CD4-positive, alpha-beta T cell (primary cell): Measurements from ENCODE around the gene NFATC1. TPM values are rescaled to one million over a fixed set of nuclear protein-coding genes. Genes with fewer than 3 reads are reported as not detected.

Source experiments
- ATAC-seq: fragments of 200-7000 bp; cut with Tn5 transposase; one replicate; pipeline ENCODE4 v1.10.0; 2022; ENCODE audit warnings: mild to moderate bottlenecking; ENCODE audit not compliant: poor library complexity
- CTCF ChIA-PET: fragments of 350-600 bp; sonication (Branson Sonifier 250); formaldehyde crosslinking; loops from one replicate; lab custom pipeline; 2021; ENCODE audit warnings: antibody characterized with exemption, inconsistent platforms; lab: Charles Lee
- POLR2A ChIA-PET: fragments of 350-600 bp; sonication (Branson Sonifier 250); formaldehyde crosslinking; loops from one replicate; lab custom pipeline; 2021; ENCODE audit warnings: antibody characterized with exemption, inconsistent platforms; lab: Charles Lee
- DNase-seq, 14 experiments: peaks; one replicate each; pipeline ENCODE4 v3.0.0-alpha.2; 2013 to 2020; ENCODE audit warnings: mixed read lengths in 2 of 14
- H3K27ac ChIP-seq, 2 donors: one replicate each; pipeline versions ENCODE4 v1.5.1 to v1.7.0; 2013; ENCODE audit warnings: low read length in 2 of 2, low read depth in 1 of 2, mild to moderate bottlenecking in 1 of 2
- H3K27me3 ChIP-seq, 2 experiments: 1 replicate in 1 of 2; 2 replicates in 1 of 2; pipeline versions ENCODE4 v1.6.1 to v1.7.0; 2013; ENCODE audit warnings: low read length in 2 of 2, control low read depth in 1 of 2, mild to moderate bottlenecking in 1 of 2, moderate library complexity in 1 of 2; ENCODE audit not compliant: insufficient read depth in 2 of 2, control insufficient read depth in 1 of 2
- H3K36me3 ChIP-seq: one replicate; pipeline ENCODE4 v1.6.1; 2013; ENCODE audit warnings: low read length, control low read depth; ENCODE audit not compliant: insufficient read depth
- H3K4me1 ChIP-seq: one replicate; pipeline ENCODE4 v1.6.1; 2013; ENCODE audit warnings: low read length, control low read depth; ENCODE audit not compliant: insufficient read depth
- H3K4me3 ChIP-seq: one replicate; pipeline ENCODE4 v1.5.1; 2013; ENCODE audit warnings: mild to moderate bottlenecking, low read length, moderate library complexity
- H3K9me3 ChIP-seq, 2 experiments: 1 replicate in 1 of 2; 2 replicates in 1 of 2; pipeline versions ENCODE4 v1.6.1 to v1.7.0; 2013; ENCODE audit warnings: low read length in 2 of 2, mild to moderate bottlenecking in 2 of 2, control low read depth in 1 of 2, moderate library complexity in 1 of 2; ENCODE audit not compliant: control insufficient read depth in 1 of 2, insufficient read depth in 1 of 2
- H3K27ac Mint-ChIP-seq: one replicate; pipeline ENCODE4 v1.8.0; 2020; ENCODE audit warnings: mixed read lengths
- H3K27me3 Mint-ChIP-seq: one replicate; pipeline ENCODE4 v1.8.0; 2021; ENCODE audit warnings: mixed read lengths
- H3K36me3 Mint-ChIP-seq: one replicate; pipeline ENCODE4 v1.8.0; 2021; ENCODE audit warnings: low read depth, mixed read lengths
- H3K4me1 Mint-ChIP-seq: one replicate; pipeline ENCODE4 v1.8.0; 2021; ENCODE audit warnings: low read depth, mixed read lengths
- H3K4me3 Mint-ChIP-seq: one replicate; pipeline ENCODE4 v1.8.0; 2020; ENCODE audit warnings: mild to moderate bottlenecking, mixed read lengths
- H3K9me3 Mint-ChIP-seq: one replicate; pipeline ENCODE4 v1.8.0; 2020; ENCODE audit warnings: mixed read lengths
- CTCF ChIP-seq: fragments of 200-600 bp; IDR thresholded peaks from one replicate; pipeline ENCODE4 v1.8.0; 2022; ENCODE audit warnings: antibody characterized with exemption, mild to moderate bottlenecking
- intact Hi-C, 2 experiments: fragments of 100-400 bp; cut with DNase I in 1 of 2; cut with micrococcal nuclease in 1 of 2; formaldehyde crosslinking; loops; one replicate each; pipeline versions ENCODE4 v1.15.1 to v1.9.0; 2023 to 2025; cut with DNase I, micrococcal nuclease
- total RNA-seq, 174 experiments: library from RNA in 2 of 174; stranded (reverse) in 2 of 174; gene quantifications; one replicate each; pipeline ENCODE4 v1.2.3 and lab custom pipeline; 2021 to 2026

The NFATC1 gene
- total RNA-seq, 2 experiments from 2014 or later: 107 to 113 TPM

- intact Hi-C loops: no loop called here
- Histone ChIP-seq H3K27ac (no peak overlapping the region), H3K9me3 (peaks cover 0 to 7% of the 10 kb centered on the region in 2 experiments), H3K4me1 (no peaks in the 10 kb centered on the region), H3K27me3 (no peaks in the 10 kb centered on the region), H3K36me3 (no peaks in the 10 kb centered on the region), H3K4me3 (no peak overlapping the region)
- Mint-ChIP-seq H3K27ac (no peak overlapping the region), H3K4me3 (no peak overlapping the region), H3K27me3 (no peaks in the 10 kb centered on the region), H3K9me3 (no peaks in the 10 kb centered on the region), H3K36me3 (no peaks in the 10 kb centered on the region), H3K4me1 (no peaks in the 10 kb centered on the region)
- ChIA-PET CTCF (no interaction called here), POLR2A (no interaction called here)
- no peak for TF ChIP-seq CTCF
- DNase-seq: no peak
- ATAC-seq: no peak
Measured at GRCh38 chr18:79563949-79564348, 168.2 kb downstream of the NFATC1 start.

DNA sequence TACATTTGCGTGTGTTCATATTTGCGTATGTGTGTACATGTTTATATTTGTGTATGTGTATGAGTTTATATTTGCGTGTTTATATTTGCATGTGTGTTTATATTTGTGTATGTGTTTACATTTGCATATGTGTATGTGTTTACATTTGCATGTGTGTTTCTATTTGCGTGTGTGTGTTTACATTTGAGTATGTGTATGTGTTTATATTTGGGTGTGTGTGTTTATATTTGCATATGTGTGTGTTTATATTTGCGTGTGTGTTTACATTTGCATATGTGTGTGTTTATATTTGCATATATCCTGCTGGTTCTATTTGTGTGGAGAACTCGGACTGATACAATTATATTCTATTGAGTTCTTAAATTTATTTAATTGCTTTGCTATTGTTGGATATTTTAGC is 168.7 kb downstream of the NFATC1 start:
- H3K9me3 ChIP-seq: peaks cover 0 to 2% of the 10 kb centered on the region in 2 experiments
- H3K27ac ChIP-seq: no peak overlapping the region
- no peaks in the 10 kb centered on the region for H3K27me3 Mint-ChIP-seq
- ChIA-PET POLR2A (no interaction called here), CTCF (no interaction called here)
- H3K4me3 ChIP-seq: no peak overlapping the region
- no peaks in the 10 kb centered on the region for H3K4me1 ChIP-seq
- no peak for ATAC-seq
- TF ChIP-seq CTCF: no peak
- H3K36me3 Mint-ChIP-seq: no peaks in the 10 kb centered on the region
- H3K4me3 Mint-ChIP-seq: no peak overlapping the region
- no peak for DNase-seq
- no peaks in the 10 kb centered on the region for H3K36me3 ChIP-seq
- H3K9me3 Mint-ChIP-seq: no peaks in the 10 kb centered on the region
- intact Hi-C loops: no loop called here
- no peaks in the 10 kb centered on the region for H3K4me1 Mint-ChIP-seq
- H3K27ac Mint-ChIP-seq: no peak overlapping the region
- H3K27me3 ChIP-seq: no peaks in the 10 kb centered on the region

DNA sequence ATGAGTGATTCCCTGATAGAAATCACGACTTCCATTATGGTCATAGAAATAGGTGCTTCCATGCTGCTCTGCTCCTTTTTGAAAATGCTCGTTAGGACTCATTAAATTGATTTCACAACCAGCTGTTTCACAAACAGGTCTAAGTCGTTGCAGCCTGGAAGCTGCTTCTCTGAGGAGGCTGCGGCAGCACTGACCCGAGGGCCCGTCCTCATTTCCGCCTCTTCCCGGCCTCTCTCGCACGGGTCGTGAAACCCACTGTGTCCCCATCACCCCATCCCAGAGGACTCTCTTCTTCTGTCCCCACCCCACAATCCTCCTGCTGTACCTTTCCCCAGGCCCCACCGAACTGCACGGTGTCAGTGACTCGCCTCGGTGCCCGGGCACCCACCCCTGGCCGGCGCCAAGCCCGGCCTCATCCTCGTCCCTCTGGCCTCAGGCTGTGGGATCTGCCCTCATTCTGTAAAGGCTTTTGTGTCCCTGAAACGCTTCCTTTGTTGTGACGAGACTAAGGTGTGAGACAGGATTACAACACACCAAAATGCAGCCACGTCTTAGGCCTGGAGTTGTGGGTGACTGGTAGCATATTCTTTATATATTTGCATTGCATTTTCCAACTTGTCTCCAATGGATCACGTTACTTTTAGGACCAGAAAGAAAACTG is 171.2 kb downstream of the NFATC1 start:
- CTCF ChIA-PET: no interaction called here
- DNase-seq (no peak), ATAC-seq (no peak)
- Histone ChIP-seq H3K9me3 (peaks cover 0 to 10% of the 10 kb centered on the region in 2 experiments), H3K4me1 (no peaks in the 10 kb centered on the region), H3K4me3 (no peak overlapping the region), H3K27ac (no peak overlapping the region), H3K36me3 (no peaks in the 10 kb centered on the region), H3K27me3 (no peaks in the 10 kb centered on the region)
- H3K4me1 Mint-ChIP-seq: no peaks in the 10 kb centered on the region
- intact Hi-C loops: no loop called here
- no peaks in the 10 kb centered on the region for H3K36me3 Mint-ChIP-seq
- TF ChIP-seq CTCF: no peak
- H3K27me3 Mint-ChIP-seq: no peaks in the 10 kb centered on the region
- H3K27ac Mint-ChIP-seq: no peak overlapping the region
- H3K4me3 Mint-ChIP-seq: no peak overlapping the region
- H3K9me3 Mint-ChIP-seq: no peaks in the 10 kb centered on the region
- POLR2A ChIA-PET: no interaction called here
